Measurements from ENCODE around the gene PDE11A.

DNA sequence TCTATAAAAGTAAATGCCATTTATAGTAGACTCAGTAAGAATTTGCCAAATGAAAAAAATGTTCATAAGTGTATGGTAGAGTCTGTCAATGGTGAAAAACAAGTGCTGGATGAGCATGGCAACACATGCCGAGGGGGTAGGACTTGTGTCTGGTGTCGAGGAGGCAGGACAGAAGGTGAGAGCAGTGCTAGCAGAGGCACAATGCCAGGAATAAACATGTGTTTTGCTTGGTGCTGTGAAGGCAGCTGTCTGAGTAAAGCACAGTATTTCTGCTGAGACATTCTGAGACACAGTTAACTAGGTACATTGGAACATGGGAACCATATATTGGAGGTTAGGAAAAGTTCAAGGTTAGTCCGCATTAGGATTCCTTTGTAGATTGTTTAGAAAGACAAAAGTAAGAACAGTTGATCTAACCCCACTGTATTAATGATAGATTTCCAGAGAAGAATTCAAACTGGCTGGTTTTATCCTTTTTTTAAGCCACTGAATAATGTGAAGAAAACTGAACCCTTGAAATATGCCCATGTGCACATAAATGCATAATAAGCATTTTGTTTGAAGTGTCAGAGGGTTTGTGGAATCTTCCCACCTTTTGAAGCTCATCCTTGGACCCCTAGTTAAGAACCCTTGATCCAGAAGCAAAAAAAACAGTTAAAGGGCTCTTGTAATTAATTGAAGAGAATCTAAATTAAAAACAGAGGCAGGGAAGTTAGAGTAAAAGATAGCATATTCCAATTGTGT lies 46.8 kb upstream of the PDE11A start:
- TF ChIP-seq EP300 (IDR thresholded peaks at IDR 0.05) (no peak), POLR2A (IDR thresholded peaks at IDR 0.05) (no peak)
